Stomach (tissue), 4 donors: Measurements from ENCODE around the gene TWF2.

Experiments used
- CTCF ChIP-seq, 7 experiments: fragments of 450-650 bp in 4 of 7; fragments of 200-600 bp in 3 of 7; sonication (generic) in 3 of 7; IDR thresholded peaks; one replicate each; pipeline ENCODE4 v1.5.1; 2016 to 2019; ENCODE audit warnings: antibody characterized with exemption in 7 of 7, control low read depth in 2 of 7, mild to moderate bottlenecking in 1 of 7
- EP300 ChIP-seq: sonication (generic); formaldehyde crosslinking; IDR thresholded peaks from one replicate; pipeline ENCODE4 v1.6.1; 2017; ENCODE audit warnings: antibody characterized with exemption

GRCh38 chr3:52190294-52191074 lies 48.5 kb downstream of the TWF2 start:
- TF ChIP-seq CTCF (IDR thresholded peaks at IDR 0.05): no peak
- no peak for TF ChIP-seq EP300
